Ishikawa (cell line): Measurements from ENCODE around the gene DNAJC17.

Source experiments
- CEBPB ChIP-seq: IDR thresholded peaks from 2 replicates; pipeline ENCODE4 v1.6.1; 2012
- CREB1 ChIP-seq: IDR thresholded peaks from 2 replicates; pipeline ENCODE4 v1.6.1; 2012; ENCODE audit warnings: low read depth
- EGR1 ChIP-seq: IDR thresholded peaks from 2 replicates; pipeline ENCODE4 v1.6.1; 2012
- EP300 ChIP-seq: IDR thresholded peaks from 2 replicates; pipeline ENCODE4 v1.6.1; 2012; ENCODE audit warnings: borderline replicate concordance
- FOXM1 ChIP-seq: IDR thresholded peaks from 2 replicates; pipeline ENCODE4 v1.6.1; 2012; ENCODE audit warnings: low read depth, borderline replicate concordance
- NFIC ChIP-seq: IDR thresholded peaks from 2 replicates; pipeline ENCODE4 v1.6.1; 2012
- RAD21 ChIP-seq: IDR thresholded peaks from 2 replicates; pipeline ENCODE4 v1.6.1; 2012; ENCODE audit warnings: low read depth
- TAF1 ChIP-seq: IDR thresholded peaks from 2 replicates; pipeline ENCODE4 v1.6.1; 2012; ENCODE audit warnings: low read depth, mild to moderate bottlenecking
- TCF12 ChIP-seq: IDR thresholded peaks from 2 replicates; pipeline ENCODE4 v1.6.1; 2012; ENCODE audit warnings: low read depth
- TEAD4 ChIP-seq: IDR thresholded peaks from 2 replicates; pipeline ENCODE4 v1.6.1; 2012
- YY1 ChIP-seq: IDR thresholded peaks from 2 replicates; pipeline ENCODE4 v1.6.1; 2012; ENCODE audit warnings: low read depth
- ZBTB7A ChIP-seq: IDR thresholded peaks from 2 replicates; pipeline ENCODE4 v1.6.1; 2012; ENCODE audit warnings: low read depth
- TF ChIP-seq, protein P1 (sequence below): IDR thresholded peaks from 2 replicates; pipeline ENCODE4 v1.6.1; 2012; ENCODE audit warnings: low read depth, mild to moderate bottlenecking
- TF ChIP-seq, protein P2 (sequence below): IDR thresholded peaks from 2 replicates; pipeline ENCODE4 v1.6.1; 2012
- TF ChIP-seq, protein P3 (sequence below): IDR thresholded peaks from 2 replicates; pipeline ENCODE4 v1.6.1; 2012

Gene DNAJC17

DNA sequence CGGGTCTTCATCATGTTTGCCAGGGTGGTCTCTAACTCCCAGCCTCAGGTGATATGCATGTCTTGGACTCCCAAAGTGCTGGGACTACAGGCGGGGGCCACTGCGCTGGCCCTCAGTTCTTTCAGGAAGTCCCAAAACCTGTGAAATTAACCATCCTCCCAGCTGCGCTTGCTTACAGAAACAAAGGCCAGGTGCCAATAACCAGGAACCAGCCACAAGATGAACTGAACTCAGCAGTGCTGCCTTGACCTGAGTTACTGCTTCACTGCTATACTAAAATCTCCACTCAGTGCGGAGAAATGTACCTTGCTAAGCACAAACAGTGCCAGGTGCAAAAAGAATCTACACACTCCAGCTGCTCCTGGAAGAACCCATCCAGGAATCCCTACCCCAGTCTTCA lies 47.3 kb downstream of the DNAJC17 start:
- no peak for TF ChIP-seq ZBTB7A
- no peak for TF ChIP-seq TEAD4
- TF ChIP-seq, protein P1, sequence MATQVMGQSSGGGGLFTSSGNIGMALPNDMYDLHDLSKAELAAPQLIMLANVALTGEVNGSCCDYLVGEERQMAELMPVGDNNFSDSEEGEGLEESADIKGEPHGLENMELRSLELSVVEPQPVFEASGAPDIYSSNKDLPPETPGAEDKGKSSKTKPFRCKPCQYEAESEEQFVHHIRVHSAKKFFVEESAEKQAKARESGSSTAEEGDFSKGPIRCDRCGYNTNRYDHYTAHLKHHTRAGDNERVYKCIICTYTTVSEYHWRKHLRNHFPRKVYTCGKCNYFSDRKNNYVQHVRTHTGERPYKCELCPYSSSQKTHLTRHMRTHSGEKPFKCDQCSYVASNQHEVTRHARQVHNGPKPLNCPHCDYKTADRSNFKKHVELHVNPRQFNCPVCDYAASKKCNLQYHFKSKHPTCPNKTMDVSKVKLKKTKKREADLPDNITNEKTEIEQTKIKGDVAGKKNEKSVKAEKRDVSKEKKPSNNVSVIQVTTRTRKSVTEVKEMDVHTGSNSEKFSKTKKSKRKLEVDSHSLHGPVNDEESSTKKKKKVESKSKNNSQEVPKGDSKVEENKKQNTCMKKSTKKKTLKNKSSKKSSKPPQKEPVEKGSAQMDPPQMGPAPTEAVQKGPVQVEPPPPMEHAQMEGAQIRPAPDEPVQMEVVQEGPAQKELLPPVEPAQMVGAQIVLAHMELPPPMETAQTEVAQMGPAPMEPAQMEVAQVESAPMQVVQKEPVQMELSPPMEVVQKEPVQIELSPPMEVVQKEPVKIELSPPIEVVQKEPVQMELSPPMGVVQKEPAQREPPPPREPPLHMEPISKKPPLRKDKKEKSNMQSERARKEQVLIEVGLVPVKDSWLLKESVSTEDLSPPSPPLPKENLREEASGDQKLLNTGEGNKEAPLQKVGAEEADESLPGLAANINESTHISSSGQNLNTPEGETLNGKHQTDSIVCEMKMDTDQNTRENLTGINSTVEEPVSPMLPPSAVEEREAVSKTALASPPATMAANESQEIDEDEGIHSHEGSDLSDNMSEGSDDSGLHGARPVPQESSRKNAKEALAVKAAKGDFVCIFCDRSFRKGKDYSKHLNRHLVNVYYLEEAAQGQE, result no peak
- TF ChIP-seq EGR1, result no peak
- no peak for TF ChIP-seq FOXM1
- TF ChIP-seq CEBPB, result no peak

DNA sequence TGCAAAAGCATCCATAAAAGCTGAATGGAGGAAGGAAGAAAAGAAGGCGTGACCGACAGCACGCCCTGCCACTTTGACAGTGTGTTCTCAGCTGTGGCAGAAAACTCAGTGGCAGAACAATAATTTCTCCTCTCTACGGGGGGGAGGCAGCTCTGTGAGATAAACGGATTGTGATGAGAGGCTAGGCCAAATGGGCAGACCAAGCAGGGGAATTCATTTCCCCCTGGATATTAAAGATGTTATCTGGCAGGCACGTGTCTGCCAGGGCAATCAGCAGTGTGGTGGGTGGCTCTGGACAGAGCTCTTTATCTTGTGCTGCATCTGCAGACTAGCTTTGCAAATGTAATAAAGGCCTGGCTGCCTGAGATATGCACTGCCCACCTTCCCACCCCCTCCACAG lies 50.3 kb downstream of the DNAJC17 start:
- TF ChIP-seq CREB1, result no peak
- no peak for TF ChIP-seq TEAD4

DNA sequence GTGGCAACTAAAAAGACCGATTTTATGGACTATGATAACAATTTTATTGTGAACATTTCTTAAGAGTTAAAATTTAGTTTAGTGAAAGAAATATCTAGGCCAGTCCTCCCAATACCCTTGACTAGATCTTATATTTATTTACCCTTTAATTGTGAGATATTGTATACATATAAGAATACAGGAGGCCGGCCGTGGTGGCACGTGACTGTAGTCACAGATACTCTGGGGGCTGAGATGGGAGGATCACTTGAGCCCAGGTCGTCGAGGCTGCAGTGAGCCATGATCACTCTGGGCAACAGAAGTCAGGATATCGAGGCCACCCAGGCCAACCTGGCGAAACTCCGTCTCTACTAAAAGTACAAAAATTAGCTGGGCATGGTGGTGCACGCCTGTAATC lies 51.5 kb downstream of the DNAJC17 start:
- TF ChIP-seq TEAD4 (no peak), ZBTB7A (no peak), EGR1 (no peak), RAD21 (no peak), NFIC (no peak), FOXM1 (no peak), CREB1 (no peak), TAF1 (no peak), EP300 (no peak), CEBPB (no peak), YY1 (no peak), TCF12 (no peak)
- TF ChIP-seq, protein P2, sequence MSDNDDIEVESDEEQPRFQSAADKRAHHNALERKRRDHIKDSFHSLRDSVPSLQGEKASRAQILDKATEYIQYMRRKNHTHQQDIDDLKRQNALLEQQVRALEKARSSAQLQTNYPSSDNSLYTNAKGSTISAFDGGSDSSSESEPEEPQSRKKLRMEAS, result no peak
- TF ChIP-seq, protein P3, sequence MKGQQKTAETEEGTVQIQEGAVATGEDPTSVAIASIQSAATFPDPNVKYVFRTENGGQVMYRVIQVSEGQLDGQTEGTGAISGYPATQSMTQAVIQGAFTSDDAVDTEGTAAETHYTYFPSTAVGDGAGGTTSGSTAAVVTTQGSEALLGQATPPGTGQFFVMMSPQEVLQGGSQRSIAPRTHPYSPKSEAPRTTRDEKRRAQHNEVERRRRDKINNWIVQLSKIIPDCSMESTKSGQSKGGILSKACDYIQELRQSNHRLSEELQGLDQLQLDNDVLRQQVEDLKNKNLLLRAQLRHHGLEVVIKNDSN, result no peak
- TF ChIP-seq, protein P1, result no peak

DNA sequence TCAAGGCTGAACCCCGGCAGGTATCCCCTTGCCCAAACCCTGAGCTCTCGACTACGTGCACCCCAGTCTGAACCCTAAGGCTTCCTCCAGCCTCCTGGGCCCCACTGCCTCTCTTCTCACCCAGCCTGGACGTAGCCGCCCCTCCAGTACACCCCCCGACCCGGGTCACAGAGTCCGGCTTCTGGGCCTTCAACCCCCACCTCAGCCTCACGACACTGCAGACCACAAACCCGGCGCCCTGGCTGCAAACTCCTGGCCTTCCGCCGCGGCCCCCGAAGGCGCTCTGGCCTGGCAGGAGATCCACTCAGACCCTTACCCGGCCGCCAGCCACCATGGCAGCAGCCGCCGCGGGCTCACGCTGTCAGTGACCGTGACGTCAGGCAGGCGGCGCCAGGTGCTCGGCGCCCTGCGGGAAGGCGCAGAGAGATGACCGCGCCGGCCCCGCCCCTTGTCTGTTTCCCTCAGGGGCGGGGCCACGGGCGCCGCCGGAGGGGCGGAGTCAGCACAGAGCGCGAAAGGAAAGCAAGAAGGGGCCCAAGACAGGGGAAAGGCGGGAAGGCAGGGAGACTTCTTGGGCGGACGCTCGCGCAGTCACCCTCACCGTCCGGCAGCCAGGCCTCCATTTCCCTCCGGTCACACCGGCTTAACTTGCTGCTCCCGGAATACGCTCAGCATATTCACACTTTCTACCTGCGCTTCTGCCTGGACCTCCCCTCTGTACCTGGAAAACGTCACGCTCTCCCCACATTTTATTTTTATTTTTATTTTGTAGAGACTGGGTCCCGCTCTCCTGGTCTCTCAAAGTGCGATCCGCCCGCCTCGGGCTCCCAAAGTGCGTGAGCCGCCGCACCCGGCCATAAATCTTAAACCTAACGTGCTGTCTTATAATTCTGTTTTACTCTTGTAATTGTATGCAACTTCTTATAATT lies 52.1 kb downstream of the DNAJC17 start, which contains the start of gene RMDN3:
TSS of gene RMDN3 (minus strand) at position 372 of the 929 bp plus-strand sequence. CDS start 471 bp downstream, outside the sequence.
- TF ChIP-seq ZBTB7A (peak; percentile 27; the same call in 1 of the 2 replicates), TAF1 (peak; percentile 82), CEBPB (no peak), CREB1 (peak; percentile 99), EP300 (no peak), YY1 (peak; percentile 87), TEAD4 (no peak), TCF12 (peak; percentile 28; the same call in 1 of the 2 replicates), EGR1 (0 out of 2 replicates have a peak, but pooled peaks have one; percentile 7), NFIC (no peak), FOXM1 (no peak), RAD21 (no peak)
- TF ChIP-seq, protein P1, result no peak
- TF ChIP-seq, protein P2, result peak; percentile 82
- TF ChIP-seq, protein P3, result peak; percentile 49; the same call in 1 of the 2 replicates
